ENCODE data around the gene SLC38A3. TPM values are rescaled to one million over a fixed set of nuclear protein-coding genes. Genes with fewer than 3 reads are reported as not detected.
A peak's percentile ranks its signal among the peaks of the same experiment; 100 is the strongest.

The SLC38A3 gene
- total RNA-seq, 1 experiment from 2014 or later = 16.8 TPM

DNA sequence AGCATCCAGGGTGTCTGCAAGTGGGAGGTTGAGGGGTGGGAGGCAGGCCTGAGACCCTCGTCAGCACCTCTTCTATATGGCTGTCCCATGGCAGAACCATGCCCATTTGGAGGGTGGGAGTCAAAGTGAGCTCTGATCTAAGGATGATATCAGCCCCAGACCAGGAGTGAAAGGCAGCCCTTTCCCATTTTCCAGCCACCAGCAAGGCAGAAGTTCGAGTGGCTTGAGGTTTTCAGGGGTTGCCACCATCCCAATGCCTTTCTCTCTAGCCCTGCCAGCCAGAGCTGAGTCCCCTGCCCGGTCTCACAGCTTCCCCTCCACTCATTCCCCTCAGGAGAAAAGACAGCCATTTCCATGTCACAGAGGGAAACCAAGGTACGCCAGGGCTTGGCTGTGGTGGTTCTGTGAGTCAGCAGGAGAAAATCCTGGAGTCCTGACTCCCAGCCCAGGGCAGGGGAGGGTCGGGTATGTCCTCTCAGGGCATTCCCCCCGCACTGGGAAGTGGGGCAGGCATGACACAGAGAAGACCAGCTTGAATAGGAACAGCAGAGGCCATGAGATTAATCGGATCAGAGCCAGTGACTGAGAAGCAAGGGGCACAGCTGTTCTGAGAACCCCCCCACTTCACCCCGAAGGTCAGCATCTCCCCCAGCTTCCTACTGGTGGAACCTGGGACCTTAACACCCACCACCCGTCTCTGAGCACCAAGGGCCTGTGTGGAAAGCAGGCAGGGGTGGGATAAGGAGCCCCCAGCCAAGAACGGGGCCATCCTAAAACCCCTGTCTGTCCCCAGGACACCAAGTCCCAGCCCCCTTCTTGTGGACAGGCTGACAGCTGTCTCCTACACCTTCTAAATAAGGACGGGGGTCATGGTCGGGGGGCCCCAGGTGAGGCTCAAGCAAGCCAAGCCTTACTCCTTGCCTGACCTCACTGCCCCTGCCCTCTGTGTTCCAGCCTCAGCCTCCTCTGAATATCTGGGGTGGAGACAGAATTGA lies 965 bp upstream of the SLC38A3 start:
- TF ChIP-seq, protein P1, sequence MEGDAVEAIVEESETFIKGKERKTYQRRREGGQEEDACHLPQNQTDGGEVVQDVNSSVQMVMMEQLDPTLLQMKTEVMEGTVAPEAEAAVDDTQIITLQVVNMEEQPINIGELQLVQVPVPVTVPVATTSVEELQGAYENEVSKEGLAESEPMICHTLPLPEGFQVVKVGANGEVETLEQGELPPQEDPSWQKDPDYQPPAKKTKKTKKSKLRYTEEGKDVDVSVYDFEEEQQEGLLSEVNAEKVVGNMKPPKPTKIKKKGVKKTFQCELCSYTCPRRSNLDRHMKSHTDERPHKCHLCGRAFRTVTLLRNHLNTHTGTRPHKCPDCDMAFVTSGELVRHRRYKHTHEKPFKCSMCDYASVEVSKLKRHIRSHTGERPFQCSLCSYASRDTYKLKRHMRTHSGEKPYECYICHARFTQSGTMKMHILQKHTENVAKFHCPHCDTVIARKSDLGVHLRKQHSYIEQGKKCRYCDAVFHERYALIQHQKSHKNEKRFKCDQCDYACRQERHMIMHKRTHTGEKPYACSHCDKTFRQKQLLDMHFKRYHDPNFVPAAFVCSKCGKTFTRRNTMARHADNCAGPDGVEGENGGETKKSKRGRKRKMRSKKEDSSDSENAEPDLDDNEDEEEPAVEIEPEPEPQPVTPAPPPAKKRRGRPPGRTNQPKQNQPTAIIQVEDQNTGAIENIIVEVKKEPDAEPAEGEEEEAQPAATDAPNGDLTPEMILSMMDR (IDR thresholded peaks at IDR 0.05; ENCODE audit: insufficient read depth in 1 of 2, low read depth in 1 of 2, low read length in 1 of 2, severe bottlenecking in 1 of 2, unreplicated experiment in 1 of 2) = no peak
- POLR2A ChIA-PET = no interaction called here
- CTCF ChIA-PET = interaction anchor here (1.0 to 2.4 kb wide), 3 partner anchors 8 to 9 kb away, joined by 3 to 7 read pairs (median 6); no protein-coding TSS in a partner anchor
- Mint-ChIP-seq H3K27ac (ENCODE audit: unreplicated experiment) (no peak overlapping the region), H3K36me3 (ENCODE audit: insufficient read depth, unreplicated experiment) (peaks cover 4% of the 10 kb centered on the region), H3K4me3 (ENCODE audit: unreplicated experiment) (peak overlapping the region; percentile 13), H3K9me3 (ENCODE audit: unreplicated experiment) (no peaks in the 10 kb centered on the region), H3K27me3 (ENCODE audit: insufficient read depth, unreplicated experiment) (no peaks in the 10 kb centered on the region), H3K4me1 (ENCODE audit: low read depth, unreplicated experiment) (peaks cover 15% of the 10 kb centered on the region)
- Histone ChIP-seq H3K9me3 (no peaks in the 10 kb centered on the region), H3K36me3 (ENCODE audit: control insufficient read depth, insufficient read depth, low read length) (no peaks in the 10 kb centered on the region), H3K4me3 (ENCODE audit: low read depth, low read length) (no peak overlapping the region), H3K27me3 (replicated peaks; ENCODE audit: control insufficient read depth, insufficient read depth, low read length) (no peaks in the 10 kb centered on the region), H3K4me1 (peaks cover 17% of the 10 kb centered on the region; the same call in 1 of the 2 replicates)
- intact Hi-C loops (cut with micrococcal nuclease; ENCODE audit: unreplicated experiment) = no loop called here
- BruUV-seq (replicated peaks) = no TSS peak
- no peak for DNase-seq

DNA sequence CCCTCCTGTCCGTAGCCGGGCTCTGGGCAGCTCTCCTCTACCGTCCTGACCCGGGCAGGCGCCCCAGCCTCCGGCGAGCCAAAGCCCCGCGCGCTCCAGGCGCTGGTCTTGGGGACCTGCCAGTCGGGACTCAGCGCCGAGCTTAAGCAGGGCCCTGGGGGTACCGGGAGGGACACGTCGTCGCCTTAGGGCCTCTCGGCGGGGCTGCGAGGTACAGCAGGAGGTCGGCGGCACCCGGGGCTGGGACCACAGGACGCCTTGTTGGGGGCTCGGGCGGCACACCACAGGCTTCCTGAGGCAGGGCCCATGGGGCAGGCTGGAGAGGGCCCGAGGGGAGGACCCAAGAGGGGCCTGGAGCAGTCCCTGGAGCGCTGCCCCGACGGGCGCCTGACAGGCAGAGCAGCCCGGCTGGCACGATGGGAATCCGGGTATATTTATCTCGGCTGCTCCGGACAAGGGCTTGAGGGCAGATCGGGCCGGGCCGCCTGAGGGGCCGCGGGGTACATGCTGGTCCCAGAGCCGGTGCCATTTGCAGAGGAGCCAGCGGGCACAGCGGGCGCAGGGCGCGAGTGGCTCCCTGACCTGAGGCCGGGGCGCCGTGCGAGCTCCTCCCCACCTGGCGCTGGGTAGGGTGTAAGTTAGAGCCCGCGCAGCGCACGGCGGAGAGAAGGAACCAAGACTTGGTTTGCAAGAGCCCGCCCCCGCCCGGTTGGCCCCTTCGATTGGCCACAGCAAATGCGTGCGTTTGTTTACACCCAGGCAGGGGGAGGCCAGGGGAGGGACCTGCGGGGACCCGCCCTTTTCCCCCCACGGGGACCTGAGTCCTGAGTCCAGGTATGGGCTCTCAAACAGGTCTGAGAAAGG lies 574 bp downstream of the SLC38A3 start:
- Mint-ChIP-seq H3K27ac (ENCODE audit: unreplicated experiment) (no peak overlapping the region), H3K4me3 (ENCODE audit: unreplicated experiment) (peak overlapping the region; percentile 73), H3K9me3 (ENCODE audit: unreplicated experiment) (no peaks in the 10 kb centered on the region), H3K36me3 (ENCODE audit: insufficient read depth, unreplicated experiment) (peaks cover 4% of the 10 kb centered on the region), H3K4me1 (ENCODE audit: low read depth, unreplicated experiment) (peaks cover 15% of the 10 kb centered on the region), H3K27me3 (ENCODE audit: insufficient read depth, unreplicated experiment) (no peaks in the 10 kb centered on the region)
- ChIA-PET CTCF (interaction anchor here (0.6 to 1.6 kb wide), 2 partner anchors 11 to 29 kb away, joined by 5 to 7 read pairs; no protein-coding TSS in a partner anchor), POLR2A (no interaction called here)
- no TSS peak for BruUV-seq (replicated peaks)
- intact Hi-C loops (cut with micrococcal nuclease; ENCODE audit: unreplicated experiment) = no loop called here
- no peaks in the 10 kb centered on the region for H3K36me3 ChIP-seq (ENCODE audit: control insufficient read depth, insufficient read depth, low read length)
- no peaks in the 10 kb centered on the region for H3K9me3 ChIP-seq
- peaks cover 25% of the 10 kb centered on the region for H3K4me1 ChIP-seq
- DNase-seq = peak in 1 of 2 experiments; percentile 30
- H3K4me3 ChIP-seq (ENCODE audit: low read depth, low read length) = peak overlapping the region; percentile 87
- TF ChIP-seq, protein P1 (IDR thresholded peaks at IDR 0.05; ENCODE audit: insufficient read depth in 1 of 2, low read depth in 1 of 2, low read length in 1 of 2, severe bottlenecking in 1 of 2, unreplicated experiment in 1 of 2) = no peak
- no peaks in the 10 kb centered on the region for H3K27me3 ChIP-seq (replicated peaks; ENCODE audit: control insufficient read depth, insufficient read depth, low read length)
